ENCODE results near the gene RHOB. TPM values are rescaled to one million over a fixed set of nuclear protein-coding genes. Genes with fewer than 3 reads are reported as not detected.

Gene RHOB
- polyA plus RNA-seq, 1 donor from 2014 or later, result 205 TPM

GRCh38 chr2:20476950-20477349 lies 30.1 kb downstream of the RHOB start (continued):
- TF ChIP-seq REST (IDR thresholded peaks at IDR 0.05; ENCODE audit: borderline replicate concordance), result no peak

GRCh38 chr2:20478961-20479360 lies 32.1 kb downstream of the RHOB start:
- H3K4me3 ChIP-seq (ENCODE audit: low read length), result no peak overlapping the region
- no peak for TF ChIP-seq RAD21 (conservative IDR thresholded peaks at IDR 0.05)
- no peak for TF ChIP-seq EZH2 (IDR thresholded peaks at IDR 0.05; ENCODE audit: borderline replicate concordance, insufficient read depth, low read length, poor library complexity, severe bottlenecking)
- TF ChIP-seq POLR2AphosphoS5 (IDR thresholded peaks at IDR 0.05), result no peak
- TF ChIP-seq CTCF (IDR thresholded peaks at IDR 0.05; ENCODE audit: poor library complexity, severe bottlenecking), result no peak
- no peak for TF ChIP-seq SMC3 (conservative IDR thresholded peaks at IDR 0.05; ENCODE audit: poor library complexity)
- TF ChIP-seq EP300 (conservative IDR thresholded peaks at IDR 0.05; ENCODE audit: poor library complexity, severe bottlenecking), result no peak
- H3K27me3 ChIP-seq (ENCODE audit: insufficient read depth, low read depth, low read length), result no peaks in the 10 kb centered on the region
- H3K9ac ChIP-seq (ENCODE audit: low read length), result no peak overlapping the region
- H3K27ac ChIP-seq (ENCODE audit: low read length), result no peak overlapping the region
- no peaks in the 10 kb centered on the region for H3K36me3 ChIP-seq (ENCODE audit: insufficient read depth, low read length)
- H3K79me2 ChIP-seq (replicated peaks; ENCODE audit: insufficient read depth, low read length), result no peaks in the 10 kb centered on the region
- H3F3A ChIP-seq (ENCODE audit: insufficient read depth, low read length, poor library complexity, severe bottlenecking), result no peaks in the 10 kb centered on the region
- H3K4me2 ChIP-seq (ENCODE audit: low read length), result no peak overlapping the region
- H3K9me3 ChIP-seq (ENCODE audit: low read length), result no peaks in the 10 kb centered on the region
- no peaks in the 10 kb centered on the region for H3K9me2 ChIP-seq (ENCODE audit: insufficient read depth, low read length)
- no peak overlapping the region for H2AFZ ChIP-seq (ENCODE audit: low read depth, low read length)
- no peaks in the 10 kb centered on the region for H4K20me1 ChIP-seq (ENCODE audit: insufficient read depth)

GRCh38 chr2:20479835-20480234 lies 33.0 kb downstream of the RHOB start:
- Histone ChIP-seq H2AFZ (ENCODE audit: low read depth, low read length) (no peak overlapping the region), H3K27me3 (ENCODE audit: insufficient read depth, low read depth, low read length) (no peaks in the 10 kb centered on the region), H3K9me2 (ENCODE audit: insufficient read depth, low read length) (no peaks in the 10 kb centered on the region), H3K4me2 (ENCODE audit: low read length) (no peak overlapping the region), H3K9ac (ENCODE audit: low read length) (no peak overlapping the region), H3K4me3 (ENCODE audit: low read length) (no peak overlapping the region), H4K20me1 (ENCODE audit: insufficient read depth) (no peaks in the 10 kb centered on the region), H3K36me3 (ENCODE audit: insufficient read depth, low read length) (no peaks in the 10 kb centered on the region), H3K79me2 (replicated peaks; ENCODE audit: insufficient read depth, low read length) (no peaks in the 10 kb centered on the region), H3F3A (ENCODE audit: insufficient read depth, low read length, poor library complexity, severe bottlenecking) (no peaks in the 10 kb centered on the region), H3K9me3 (ENCODE audit: low read length) (no peaks in the 10 kb centered on the region), H3K27ac (ENCODE audit: low read length) (no peak overlapping the region)
- TF ChIP-seq EP300 (conservative IDR thresholded peaks at IDR 0.05; ENCODE audit: poor library complexity, severe bottlenecking) (no peak), TAF1 (IDR thresholded peaks at IDR 0.05; ENCODE audit: low read depth) (no peak), RAD21 (conservative IDR thresholded peaks at IDR 0.05) (no peak), MXI1 (conservative IDR thresholded peaks at IDR 0.05; ENCODE audit: poor library complexity, severe bottlenecking) (no peak), EZH2 (IDR thresholded peaks at IDR 0.05; ENCODE audit: borderline replicate concordance, insufficient read depth, low read length, poor library complexity, severe bottlenecking) (no peak)
